Heart right ventricle (tissue), 16 donors: Measurements from ENCODE around the gene OTUD6A. TPM values are rescaled to one million over a fixed set of nuclear protein-coding genes. Genes with fewer than 3 reads are reported as not detected.

Source experiments
- ATAC-seq, 8 donors: fragments of 200-7000 bp; cut with Tn5 transposase; one replicate each; pipeline ENCODE4 v1.9.1; 2020; ENCODE audit warnings: mild to moderate bottlenecking in 8 of 8, moderate library complexity in 8 of 8, moderate number of reproducible peaks in 1 of 8
- DNase-seq, 2 donors: peaks; one replicate each; pipeline ENCODE4 v3.0.0-alpha.2; 2020
- H3K27ac ChIP-seq, 10 donors: fragments of 200-600 bp; sonication (generic) in 2 of 10; one replicate each; pipeline versions ENCODE4 v1.5.0 to v1.8.0; 2020 to 2022; ENCODE audit warnings: mild to moderate bottlenecking in 3 of 10
- H3K27me3 ChIP-seq, 7 donors: fragments of 200-600 bp; one replicate each; pipeline ENCODE4 v1.8.0; 2021 to 2022; ENCODE audit warnings: mild to moderate bottlenecking in 2 of 7
- H3K36me3 ChIP-seq, 9 donors: fragments of 200-600 bp; sonication (generic) in 1 of 9; one replicate each; pipeline versions ENCODE4 v1.5.0 to v1.8.0; 2020 to 2022; ENCODE audit warnings: mild to moderate bottlenecking in 2 of 9
- H3K4me1 ChIP-seq, 9 donors: fragments of 200-600 bp; sonication (generic) in 1 of 9; one replicate each; pipeline versions ENCODE4 v1.5.0 to v1.8.0; 2020 to 2022; ENCODE audit warnings: mild to moderate bottlenecking in 4 of 9
- H3K4me3 ChIP-seq, 10 donors: fragments of 200-600 bp; sonication (generic) in 2 of 10; one replicate each; pipeline versions ENCODE4 v1.5.0 to v1.8.0; 2020 to 2022; ENCODE audit warnings: mild to moderate bottlenecking in 7 of 10, moderate library complexity in 2 of 10
- H3K9me3 ChIP-seq, 11 donors: fragments of 200-600 bp in 10 of 11; sonication (generic) in 2 of 11; one replicate each; pipeline versions ENCODE4 v1.5.0 to v1.8.0; 2013 to 2022; ENCODE audit warnings: mild to moderate bottlenecking in 2 of 11, control low read depth in 1 of 11, moderate library complexity in 1 of 11
- WGBS, 2 donors: extraction: QIAGEN DNeasy Blood & Tissue Kit; methylation state at CpG; one replicate each; pipeline ENCODE4 v1.1.7; 2013; ENCODE audit warnings: inconsistent platforms in 1 of 2; 5-methylcytosine and 5-hydroxymethylcytosine counted together
- intact Hi-C, 10 donors: fragments of 100-400 bp; cut with DNase I; formaldehyde crosslinking; loops; one replicate each; pipeline versions ENCODE4 v1.11.1 to v1.14.2; 2022
- polyA plus RNA-seq, 2 donors: library from polyadenylated mRNA; stranded (reverse); fragments of 200-250 nt; gene quantifications; one replicate each; pipeline ENCODE4 v1.2.3, GENCODE V29; 2013
- total RNA-seq, 10 donors: library from RNA; stranded (reverse); fragmentation: NEBNext Ultra II Directional in 3 of 10; extraction: Animal tissue kit (Norgen Biotek cat#: 25700) in 3 of 10; gene quantifications; one replicate each; pipeline versions ENCODE4 v1.2.1 to v1.2.4, GENCODE V29; 2021 to 2023
- TF ChIP-seq, protein P1 (sequence below), 9 donors: fragments of 200-600 bp; sonication (generic) in 2 of 9; IDR thresholded peaks; one replicate each; pipeline versions ENCODE4 v1.5.0 to v1.8.0; 2021 to 2022; ENCODE audit warnings: antibody characterized with exemption in 9 of 9, mild to moderate bottlenecking in 5 of 9, moderate library complexity in 1 of 9
- donor health status: Arrhythmogenic right ventricular cardiomyopathy.
- donor health status: ischemic (EF 13 %, LVEDD 7.1; RV severe dilation, severe dysfunction).
- donor health status: healthy with polysubstance abuse.
- donor health status: DM: no; HTN: yes; CAD: no.
- donor health status: DM: no; HTN: no; CAD: no.
- donor health status: ischemic (EF 25% LVEDD 6.9; RV normal size, moderate dysfunction).
- donor health status: ischemic (EF 25% LVEDD 5.7; RV mildly dilated, moderate dysfunction).
- donor health status: healthy.
- donor health status: DM: yes; HTN: yes; CAD: no.
- donor health status: Ischemic cardiomyopathy.
- donor health status: ischemic (EF 35%, LVEDD 5.7; RV mildly dilated, moderate dysfunction).
- donor health status: nonischemic (EF 11% LVEDD 7.7; RV severe dilation, severe dysfunction).
- donor health status: DM: yes; HTN: yes; CAD: no.
- donor health status: PGD.
- donor health status: ischemic (EF 29% LVEDD 5.4; RV normal size, mild dysfunction).
- donor health status: nonischemic (EF 23%, LVEDD 6.1; RV moderate dilation, normal function).

Gene OTUD6A
- total and polyA plus RNA-seq, 12 donors: not detected

GRCh38 chrX:70054391-70054790 is 7.9 kb upstream of the OTUD6A start:
- no peaks in the 10 kb centered on the region for H3K36me3 ChIP-seq
- no peaks in the 10 kb centered on the region for H3K9me3 ChIP-seq
- intact Hi-C loops: no loop called here
- H3K4me3 ChIP-seq: no peak overlapping the region
- no peaks in the 10 kb centered on the region for H3K4me1 ChIP-seq
- no peak overlapping the region for H3K27ac ChIP-seq
- H3K27me3 ChIP-seq: peaks cover 0 to 51% (median 0%) of the 10 kb centered on the region in 7 donors
- TF ChIP-seq, protein P1, sequence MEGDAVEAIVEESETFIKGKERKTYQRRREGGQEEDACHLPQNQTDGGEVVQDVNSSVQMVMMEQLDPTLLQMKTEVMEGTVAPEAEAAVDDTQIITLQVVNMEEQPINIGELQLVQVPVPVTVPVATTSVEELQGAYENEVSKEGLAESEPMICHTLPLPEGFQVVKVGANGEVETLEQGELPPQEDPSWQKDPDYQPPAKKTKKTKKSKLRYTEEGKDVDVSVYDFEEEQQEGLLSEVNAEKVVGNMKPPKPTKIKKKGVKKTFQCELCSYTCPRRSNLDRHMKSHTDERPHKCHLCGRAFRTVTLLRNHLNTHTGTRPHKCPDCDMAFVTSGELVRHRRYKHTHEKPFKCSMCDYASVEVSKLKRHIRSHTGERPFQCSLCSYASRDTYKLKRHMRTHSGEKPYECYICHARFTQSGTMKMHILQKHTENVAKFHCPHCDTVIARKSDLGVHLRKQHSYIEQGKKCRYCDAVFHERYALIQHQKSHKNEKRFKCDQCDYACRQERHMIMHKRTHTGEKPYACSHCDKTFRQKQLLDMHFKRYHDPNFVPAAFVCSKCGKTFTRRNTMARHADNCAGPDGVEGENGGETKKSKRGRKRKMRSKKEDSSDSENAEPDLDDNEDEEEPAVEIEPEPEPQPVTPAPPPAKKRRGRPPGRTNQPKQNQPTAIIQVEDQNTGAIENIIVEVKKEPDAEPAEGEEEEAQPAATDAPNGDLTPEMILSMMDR (IDR thresholded peaks at IDR 0.05): no peak
- WGBS, 2 donors: 88 to 93% methylated on average over 5 of the region's 5 CpGs
- DNase-seq (no peak), ATAC-seq (no peak)

GRCh38 chrX:70062961-70063550 is 799 bp downstream of the OTUD6A start:
- no peak overlapping the region for H3K27ac ChIP-seq
- no peaks in the 10 kb centered on the region for H3K4me1 ChIP-seq
- TF ChIP-seq, protein P1 (IDR thresholded peaks at IDR 0.05): no peak
- H3K27me3 ChIP-seq: peaks cover 0 to 20% (median 0%) of the 10 kb centered on the region in 7 donors
- ATAC-seq (no peak), DNase-seq (no peak)
- intact Hi-C loops: no loop called here
- 96 to 97% methylated on average over 49 to 50 of the region's 52 CpGs for WGBS, 2 donors
- no peaks in the 10 kb centered on the region for H3K36me3 ChIP-seq
- peaks cover 0 to 11% (median 0%) of the 10 kb centered on the region in 11 donors for H3K9me3 ChIP-seq
- H3K4me3 ChIP-seq: no peak overlapping the region

- TF ChIP-seq, protein P1 (IDR thresholded peaks at IDR 0.05): no peak
- ATAC-seq: no peak
- no peak for DNase-seq
- Histone ChIP-seq H3K9me3 (peaks cover 0 to 11% (median 0%) of the 10 kb centered on the region in 11 donors), H3K4me1 (no peaks in the 10 kb centered on the region), H3K36me3 (no peaks in the 10 kb centered on the region), H3K4me3 (no peak overlapping the region), H3K27me3 (peaks cover 0 to 24% (median 0%) of the 10 kb centered on the region in 7 donors), H3K27ac (no peak overlapping the region)
- intact Hi-C loops: no loop called here
- 91 to 98% methylated on average over 7 of the region's 7 CpGs for WGBS, 2 donors
These were observed 4.4 kb downstream of the OTUD6A start for GRCh38 chrX:70066646-70067045.

DNA sequence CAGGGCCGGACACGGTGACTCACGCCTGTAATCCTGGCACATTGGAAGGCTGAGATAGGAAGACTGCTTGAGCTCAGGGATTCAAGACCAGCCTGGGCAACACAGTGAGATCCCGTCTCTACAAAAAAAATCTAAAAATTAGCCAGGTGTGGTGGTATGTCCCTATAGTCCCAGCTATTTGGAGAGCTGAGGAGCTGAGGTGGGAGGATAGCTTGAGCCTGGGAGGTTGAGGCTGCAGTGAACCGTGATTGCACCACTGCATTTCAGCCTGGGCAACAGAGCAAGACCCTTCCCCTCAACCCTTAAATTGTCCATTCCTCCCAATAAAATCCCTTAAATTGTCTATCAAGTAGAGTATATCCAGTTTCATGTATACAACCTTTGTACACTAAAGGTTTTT is 17.0 kb downstream of the OTUD6A start:
- intact Hi-C loops: no loop called here
- H3K4me3 ChIP-seq: no peak overlapping the region
- peaks cover 0 to 13% (median 0%) of the 10 kb centered on the region in 11 donors for H3K9me3 ChIP-seq
- H3K27me3 ChIP-seq: peaks cover 0 to 55% (median 0%) of the 10 kb centered on the region in 7 donors
- DNase-seq (no peak), ATAC-seq (no peak)
- H3K36me3 ChIP-seq: no peaks in the 10 kb centered on the region
- H3K27ac ChIP-seq: no peak overlapping the region
- TF ChIP-seq, protein P1 (IDR thresholded peaks at IDR 0.05): no peak
- WGBS, 2 donors: 93 to 99% methylated on average over 5 of the region's 5 CpGs
- peaks cover 0 to 5% (median 0%) of the 10 kb centered on the region in 9 donors for H3K4me1 ChIP-seq
